Subcutaneous adipose tissue (tissue), 4 donors: ENCODE measurements around the gene PRDX3. TPM values are rescaled to one million over a fixed set of nuclear protein-coding genes. Genes with fewer than 3 reads are reported as not detected.

Source experiments
- total RNA-seq, 4 donors: library from RNA; depleted of rRNA; stranded (reverse); fragments of >200 nt; gene quantifications; one replicate each; pipeline ENCODE4 v1.1.0, GENCODE V29; 2016
- TF ChIP-seq, protein P1 (sequence below): fragments of 450-650 bp; IDR thresholded peaks from one replicate; pipeline ENCODE4 v1.5.1; 2016; ENCODE audit warnings: low read depth, mild to moderate bottlenecking, control low read depth, antibody characterized with exemption, moderate library complexity

Gene PRDX3
- total RNA-seq, 4 donors from 2014 or later = 102 to 258 (median 190) TPM

- TF ChIP-seq, protein P1, sequence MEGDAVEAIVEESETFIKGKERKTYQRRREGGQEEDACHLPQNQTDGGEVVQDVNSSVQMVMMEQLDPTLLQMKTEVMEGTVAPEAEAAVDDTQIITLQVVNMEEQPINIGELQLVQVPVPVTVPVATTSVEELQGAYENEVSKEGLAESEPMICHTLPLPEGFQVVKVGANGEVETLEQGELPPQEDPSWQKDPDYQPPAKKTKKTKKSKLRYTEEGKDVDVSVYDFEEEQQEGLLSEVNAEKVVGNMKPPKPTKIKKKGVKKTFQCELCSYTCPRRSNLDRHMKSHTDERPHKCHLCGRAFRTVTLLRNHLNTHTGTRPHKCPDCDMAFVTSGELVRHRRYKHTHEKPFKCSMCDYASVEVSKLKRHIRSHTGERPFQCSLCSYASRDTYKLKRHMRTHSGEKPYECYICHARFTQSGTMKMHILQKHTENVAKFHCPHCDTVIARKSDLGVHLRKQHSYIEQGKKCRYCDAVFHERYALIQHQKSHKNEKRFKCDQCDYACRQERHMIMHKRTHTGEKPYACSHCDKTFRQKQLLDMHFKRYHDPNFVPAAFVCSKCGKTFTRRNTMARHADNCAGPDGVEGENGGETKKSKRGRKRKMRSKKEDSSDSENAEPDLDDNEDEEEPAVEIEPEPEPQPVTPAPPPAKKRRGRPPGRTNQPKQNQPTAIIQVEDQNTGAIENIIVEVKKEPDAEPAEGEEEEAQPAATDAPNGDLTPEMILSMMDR = no peak
Observed at GRCh38 chr10:119210633-119211032, 32.0 kb upstream of the PRDX3 start.

GRCh38 chr10:119209736-119210355 lies 31.2 kb upstream of the PRDX3 start:
- TF ChIP-seq, protein P1 = no peak

DNA sequence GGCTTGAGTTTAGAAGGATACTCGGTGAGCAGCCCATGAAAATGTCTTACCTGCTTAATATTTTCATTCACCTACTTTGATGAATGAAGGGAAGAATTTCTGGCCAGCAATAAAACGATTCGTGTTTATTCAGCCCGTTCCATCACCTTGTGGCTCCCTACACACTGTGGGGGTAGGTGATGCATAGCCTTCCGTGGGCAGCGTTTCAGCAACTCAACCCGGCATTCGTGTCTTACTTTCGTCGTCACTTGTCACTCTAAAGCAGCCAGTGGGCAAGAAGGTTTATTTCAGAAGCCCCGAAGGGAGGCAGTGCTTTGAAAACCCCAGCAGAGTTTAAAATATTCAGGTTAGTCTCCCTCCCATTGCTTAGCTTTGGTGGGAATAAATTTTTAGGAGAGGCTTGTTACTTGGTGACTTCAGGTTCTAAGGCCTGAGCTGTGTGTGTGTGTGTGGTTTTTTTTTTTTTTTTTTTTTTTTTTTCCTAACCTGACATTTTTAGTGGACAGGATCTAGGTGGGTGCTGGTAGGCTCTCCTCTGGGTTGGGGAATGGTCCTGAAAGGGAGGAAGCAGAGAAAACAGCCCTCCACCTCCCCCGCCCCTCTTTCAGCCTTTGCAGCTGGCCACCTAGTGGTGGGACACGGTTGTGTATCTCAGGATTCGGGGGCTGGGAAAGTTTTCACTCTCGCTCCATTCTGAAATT lies 30.6 kb upstream of the PRDX3 start:
- TF ChIP-seq, protein P1 = no peak

GRCh38 chr10:119208553-119208940 lies 29.9 kb upstream of the PRDX3 start:
- TF ChIP-seq, protein P1 = no peak

DNA sequence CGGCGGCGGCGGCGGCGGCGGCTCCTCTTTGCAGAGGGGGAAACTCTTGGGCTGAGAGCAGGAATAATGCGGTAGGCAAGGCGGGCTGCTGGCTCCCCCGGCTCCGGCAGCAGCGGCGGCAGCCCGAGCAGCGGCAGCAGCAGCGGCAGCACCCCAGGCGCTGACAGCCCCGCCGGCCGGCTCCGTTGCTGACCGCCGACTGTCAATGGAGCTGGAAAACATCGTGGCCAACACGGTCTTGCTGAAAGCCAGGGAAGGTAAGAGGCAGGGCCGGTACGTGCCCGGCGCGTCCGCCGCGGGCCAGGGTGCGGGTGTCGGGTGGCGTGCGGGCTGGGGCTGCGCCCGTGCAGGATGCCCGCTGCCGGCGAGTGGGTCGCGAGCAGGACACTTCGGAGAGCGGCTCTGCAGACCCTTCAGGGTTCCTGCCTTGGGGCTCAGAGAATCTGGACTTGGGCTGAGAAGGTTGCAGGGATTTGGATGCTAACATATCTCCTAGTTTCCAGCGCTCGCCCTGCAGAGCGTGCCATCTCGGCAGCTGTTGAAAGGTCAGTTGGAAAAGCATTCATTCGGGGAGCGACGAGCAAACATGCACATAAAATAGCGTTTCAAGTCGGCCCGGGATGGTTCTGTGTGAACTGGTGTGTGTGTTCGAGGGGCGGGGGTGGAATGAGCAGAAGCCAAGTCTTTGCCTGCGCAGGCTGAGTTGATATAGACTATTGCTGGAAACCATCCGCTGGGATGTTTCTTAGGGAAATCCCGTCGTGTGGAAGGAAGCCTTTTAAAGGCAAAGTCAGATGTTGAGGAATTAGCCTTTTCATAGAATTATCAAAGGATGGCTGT lies 29.3 kb upstream of the PRDX3 start:
- TF ChIP-seq, protein P1 = no peak

DNA sequence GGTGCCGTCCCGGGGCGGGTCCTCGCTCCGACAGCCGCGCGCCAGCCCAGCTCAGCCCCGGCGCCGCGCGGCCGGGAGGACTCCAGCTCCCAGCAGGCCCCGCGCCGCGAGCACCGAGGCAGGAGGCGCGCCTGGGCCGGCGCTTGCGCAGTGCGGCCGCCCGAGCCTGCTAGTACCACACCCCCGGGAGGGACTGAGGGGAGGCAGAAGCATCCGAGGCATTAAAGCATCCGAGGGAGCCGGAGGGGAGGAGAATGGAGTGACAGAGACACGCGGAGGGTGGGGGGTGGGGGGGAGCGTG lies 28.7 kb upstream of the PRDX3 start, which contains the start of gene GRK5:
GRK5 (plus strand) TSS at position 206 of the 301 bp plus-strand sequence. CDS start 347 bp downstream, outside the sequence.
- TF ChIP-seq, protein P1 = no peak
